Astrocyte (in vitro differentiated cells and primary cell): ENCODE data around the gene SRPRB. TPM values are rescaled to one million over a fixed set of nuclear protein-coding genes. Genes with fewer than 3 reads are reported as not detected.

Experiments
- DNase-seq: peaks from one replicate; pipeline ENCODE4 v3.0.0-alpha.2; 2010; ENCODE audit warnings: low read depth
- FAIRE-seq: peaks from 2 replicates; lab custom pipeline; 2011; peaks lifted over from hg19 to GRCh38; lab: Jason Lieb, UNC
- H2AFZ ChIP-seq: 2 replicates; pipeline ENCODE4 v1.6.0; 2012; ENCODE audit warnings: low read depth, low read length, inconsistent platforms
- H3K27ac ChIP-seq: 2 replicates; pipeline ENCODE4 v1.5.1; 2011; ENCODE audit warnings: low read depth, low read length, inconsistent platforms
- H3K27me3 ChIP-seq: 2 replicates; pipeline ENCODE4 v1.6.0; 2011; ENCODE audit warnings: low read length, inconsistent platforms; ENCODE audit not compliant: insufficient read depth
- H3K36me3 ChIP-seq: 2 replicates; pipeline ENCODE4 v1.5.1; 2011; ENCODE audit warnings: low read length, inconsistent platforms; ENCODE audit not compliant: insufficient read depth
- H3K4me1 ChIP-seq: 2 replicates; pipeline ENCODE4 v1.5.1; 2011; ENCODE audit warnings: low read length, inconsistent platforms; ENCODE audit not compliant: insufficient read depth
- H3K4me2 ChIP-seq: 2 replicates; pipeline ENCODE4 v1.6.0; 2012; ENCODE audit warnings: low read length, inconsistent platforms
- H3K4me3 ChIP-seq: 2 replicates; pipeline ENCODE4 v1.5.1; 2011; ENCODE audit warnings: low read depth, mild to moderate bottlenecking, low read length, inconsistent platforms; ENCODE audit not compliant: insufficient read depth
- H3K79me2 ChIP-seq: 2 replicates; pipeline ENCODE4 v1.6.0; 2012; ENCODE audit warnings: mild to moderate bottlenecking, low read length, inconsistent platforms; ENCODE audit not compliant: insufficient read depth
- H3K9ac ChIP-seq: 2 replicates; pipeline ENCODE4 v1.6.0; 2012; ENCODE audit warnings: mild to moderate bottlenecking, low read length, inconsistent platforms
- H3K9me3 ChIP-seq: 2 replicates; pipeline ENCODE4 v1.5.1; 2012; ENCODE audit warnings: low read depth, mild to moderate bottlenecking, low read length, inconsistent platforms; ENCODE audit not compliant: insufficient read depth
- H4K20me1 ChIP-seq: 2 replicates; pipeline ENCODE4 v1.6.0; 2012; ENCODE audit warnings: low read length, inconsistent platforms; ENCODE audit not compliant: insufficient read depth
- H3K27ac Mint-ChIP-seq: one replicate; pipeline ENCODE4 v1.8.0; 2021; ENCODE audit warnings: mild to moderate bottlenecking, mixed read lengths; ENCODE audit not compliant: unreplicated experiment
- H3K27me3 Mint-ChIP-seq: one replicate; pipeline ENCODE4 v1.8.0; 2021; ENCODE audit warnings: low read depth, mixed read lengths; ENCODE audit not compliant: unreplicated experiment
- H3K36me3 Mint-ChIP-seq: one replicate; pipeline ENCODE4 v1.8.0; 2021; ENCODE audit warnings: low read depth, mixed read lengths; ENCODE audit not compliant: unreplicated experiment
- H3K4me1 Mint-ChIP-seq: one replicate; pipeline ENCODE4 v1.8.0; 2021; ENCODE audit warnings: low read depth, mixed read lengths; ENCODE audit not compliant: unreplicated experiment
- H3K4me3 Mint-ChIP-seq: one replicate; pipeline ENCODE4 v1.8.0; 2021; ENCODE audit warnings: mild to moderate bottlenecking, moderate library complexity, mixed read lengths; ENCODE audit not compliant: unreplicated experiment
- H3K9me3 Mint-ChIP-seq: one replicate; pipeline ENCODE4 v1.8.0; 2021; ENCODE audit warnings: mild to moderate bottlenecking, mixed read lengths; ENCODE audit not compliant: unreplicated experiment
- EZH2 ChIP-seq: IDR thresholded peaks from 2 replicates; pipeline ENCODE4 v1.6.1; 2012; ENCODE audit warnings: mild to moderate bottlenecking, low read length, inconsistent platforms; ENCODE audit not compliant: insufficient read depth
- total RNA-seq: library from RNA; stranded (reverse); gene quantifications from 2 replicates; pipeline ENCODE4 v1.2.1, GENCODE V29; 2021
- TF ChIP-seq, protein P1 (sequence below): IDR thresholded peaks from 2 replicates; pipeline ENCODE4 v1.5.1; 2011; ENCODE audit warnings: low read depth, mild to moderate bottlenecking, inconsistent platforms, low read length, moderate library complexity; ENCODE audit not compliant: insufficient read depth

SRPRB gene
- total RNA-seq, 1 donor from 2014 or later: 83.8 TPM

DNA sequence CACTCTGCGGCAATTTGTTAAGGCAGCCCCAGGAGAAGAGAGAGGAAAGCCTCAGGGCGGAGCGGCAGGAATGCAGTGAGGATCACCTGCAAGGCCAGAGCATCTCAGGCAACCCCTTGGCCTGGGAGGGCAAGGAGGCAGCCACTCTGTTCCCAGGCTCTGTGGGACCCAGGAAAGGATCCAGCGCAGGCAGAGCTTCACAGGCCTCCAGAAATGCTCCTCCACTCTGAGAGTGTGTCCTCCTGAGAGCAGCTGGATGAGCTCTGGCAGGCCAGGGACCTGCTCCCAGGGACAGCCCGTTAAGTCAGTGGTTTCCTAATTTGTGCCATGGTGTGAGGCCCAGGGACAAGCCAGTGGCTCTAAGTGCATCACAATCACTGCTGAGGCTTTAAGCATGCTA, 54.9 kb downstream of the SRPRB start:
- Histone ChIP-seq H3K27ac (no peak overlapping the region), H3K9ac (no peak overlapping the region), H3K4me2 (no peak overlapping the region), H3K79me2 (no peaks in the 10 kb centered on the region), H3K4me3 (no peak overlapping the region), H3K4me1 (peaks cover 5% of the 10 kb centered on the region), H2AFZ (no peak overlapping the region), H3K27me3 (no peaks in the 10 kb centered on the region), H3K36me3 (no peaks in the 10 kb centered on the region), H4K20me1 (no peaks in the 10 kb centered on the region), H3K9me3 (no peaks in the 10 kb centered on the region)
- peaks cover 3% of the 10 kb centered on the region for H3K4me1 Mint-ChIP-seq
- H3K9me3 Mint-ChIP-seq: no peaks in the 10 kb centered on the region
- H3K36me3 Mint-ChIP-seq: peaks cover 18% of the 10 kb centered on the region
- H3K4me3 Mint-ChIP-seq: no peak overlapping the region
- peaks cover 2% of the 10 kb centered on the region for H3K27me3 Mint-ChIP-seq
- FAIRE-seq (no peak), DNase-seq (no peak)
- TF ChIP-seq, protein P1, sequence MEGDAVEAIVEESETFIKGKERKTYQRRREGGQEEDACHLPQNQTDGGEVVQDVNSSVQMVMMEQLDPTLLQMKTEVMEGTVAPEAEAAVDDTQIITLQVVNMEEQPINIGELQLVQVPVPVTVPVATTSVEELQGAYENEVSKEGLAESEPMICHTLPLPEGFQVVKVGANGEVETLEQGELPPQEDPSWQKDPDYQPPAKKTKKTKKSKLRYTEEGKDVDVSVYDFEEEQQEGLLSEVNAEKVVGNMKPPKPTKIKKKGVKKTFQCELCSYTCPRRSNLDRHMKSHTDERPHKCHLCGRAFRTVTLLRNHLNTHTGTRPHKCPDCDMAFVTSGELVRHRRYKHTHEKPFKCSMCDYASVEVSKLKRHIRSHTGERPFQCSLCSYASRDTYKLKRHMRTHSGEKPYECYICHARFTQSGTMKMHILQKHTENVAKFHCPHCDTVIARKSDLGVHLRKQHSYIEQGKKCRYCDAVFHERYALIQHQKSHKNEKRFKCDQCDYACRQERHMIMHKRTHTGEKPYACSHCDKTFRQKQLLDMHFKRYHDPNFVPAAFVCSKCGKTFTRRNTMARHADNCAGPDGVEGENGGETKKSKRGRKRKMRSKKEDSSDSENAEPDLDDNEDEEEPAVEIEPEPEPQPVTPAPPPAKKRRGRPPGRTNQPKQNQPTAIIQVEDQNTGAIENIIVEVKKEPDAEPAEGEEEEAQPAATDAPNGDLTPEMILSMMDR: no peak
- no peak for TF ChIP-seq EZH2
- no peak overlapping the region for H3K27ac Mint-ChIP-seq

DNA sequence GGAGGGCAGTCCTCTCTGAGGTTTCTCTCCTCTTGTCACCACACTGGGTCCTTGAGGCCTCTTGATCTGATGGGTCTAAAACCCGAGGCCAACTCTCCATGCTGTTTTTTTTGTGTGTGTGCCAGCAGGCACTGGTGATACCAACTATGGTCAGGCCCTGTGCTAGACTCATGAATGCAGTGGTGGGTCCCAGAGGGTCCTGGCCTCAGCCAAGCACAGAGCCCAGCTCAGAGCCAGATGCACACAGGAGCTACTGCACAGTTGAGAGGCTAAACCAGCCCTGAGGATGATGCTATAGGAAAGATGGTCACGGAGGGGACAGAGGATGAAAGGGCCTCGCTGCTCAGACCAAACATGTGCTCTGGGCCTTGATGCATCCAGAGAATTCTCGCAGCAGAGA, 56.5 kb downstream of the SRPRB start:
- Mint-ChIP-seq H3K36me3 (peaks cover 15% of the 10 kb centered on the region), H3K4me1 (no peaks in the 10 kb centered on the region), H3K4me3 (no peak overlapping the region), H3K27ac (no peak overlapping the region), H3K27me3 (peaks cover 2% of the 10 kb centered on the region), H3K9me3 (no peaks in the 10 kb centered on the region)
- no peak for TF ChIP-seq EZH2
- TF ChIP-seq, protein P1: no peak
- FAIRE-seq: no peak
- no peaks in the 10 kb centered on the region for H4K20me1 ChIP-seq
- no peaks in the 10 kb centered on the region for H3K9me3 ChIP-seq
- H3K27me3 ChIP-seq: no peaks in the 10 kb centered on the region
- H3K4me2 ChIP-seq: no peak overlapping the region
- no peak overlapping the region for H3K4me3 ChIP-seq
- no peaks in the 10 kb centered on the region for H3K79me2 ChIP-seq
- no peaks in the 10 kb centered on the region for H3K4me1 ChIP-seq
- H2AFZ ChIP-seq: no peak overlapping the region
- no peak overlapping the region for H3K27ac ChIP-seq
- H3K9ac ChIP-seq: no peak overlapping the region
- no peak for DNase-seq
- H3K36me3 ChIP-seq: no peaks in the 10 kb centered on the region

DNA sequence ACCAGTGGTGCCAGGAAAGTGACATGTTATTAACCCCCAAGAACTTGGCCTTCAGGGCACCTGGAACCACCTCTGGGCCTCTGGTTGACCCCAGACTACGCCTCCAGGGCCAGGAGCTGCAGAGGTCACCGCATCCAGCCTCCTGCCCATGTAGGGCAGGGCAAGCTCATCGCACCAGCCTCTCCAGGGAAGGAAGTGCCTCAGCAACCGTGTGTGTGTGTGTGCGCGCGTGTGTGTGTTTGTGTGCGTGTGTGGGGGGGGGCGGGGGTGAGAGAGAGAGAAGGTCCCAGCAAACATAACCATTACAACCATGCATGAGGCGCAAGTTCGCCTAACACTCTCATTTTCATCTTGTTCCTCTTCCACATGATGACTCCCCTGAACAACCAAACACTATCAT, 58.3 kb downstream of the SRPRB start:
- H3K79me2 ChIP-seq: no peaks in the 10 kb centered on the region
- H3K4me2 ChIP-seq: no peak overlapping the region
- Mint-ChIP-seq H3K9me3 (no peaks in the 10 kb centered on the region), H3K36me3 (peaks cover 17% of the 10 kb centered on the region), H3K27ac (no peak overlapping the region), H3K27me3 (peaks cover 4% of the 10 kb centered on the region), H3K4me1 (peaks cover 4% of the 10 kb centered on the region), H3K4me3 (no peak overlapping the region)
- no peak overlapping the region for H3K9ac ChIP-seq
- H3K36me3 ChIP-seq: no peaks in the 10 kb centered on the region
- no peak overlapping the region for H2AFZ ChIP-seq
- DNase-seq: no peak
- peaks cover under 1% of the 10 kb centered on the region for H4K20me1 ChIP-seq
- H3K9me3 ChIP-seq: no peaks in the 10 kb centered on the region
- FAIRE-seq: no peak
- H3K4me1 ChIP-seq: no peaks in the 10 kb centered on the region
- peaks cover 3% of the 10 kb centered on the region for H3K27me3 ChIP-seq
- no peak overlapping the region for H3K4me3 ChIP-seq
- TF ChIP-seq, protein P1: no peak
- no peak for TF ChIP-seq EZH2
- no peak overlapping the region for H3K27ac ChIP-seq
